Stomach smooth muscle (tissue), 2 donors: ENCODE results near the gene DCHS2.

Source experiments
- H3K27ac ChIP-seq: one replicate; pipeline ENCODE4 v1.7.0; 2013; ENCODE audit warnings: mild to moderate bottlenecking, low read length, inconsistent platforms
- H3K27me3 ChIP-seq, 2 donors: one replicate each; pipeline ENCODE4 v1.7.0; 2013; ENCODE audit warnings: low read length in 2 of 2; ENCODE audit not compliant: insufficient read depth in 2 of 2, control insufficient read depth in 1 of 2
- H3K36me3 ChIP-seq, 2 donors: one replicate each; pipeline ENCODE4 v1.7.0; 2013; ENCODE audit warnings: low read length in 2 of 2; ENCODE audit not compliant: control insufficient read depth in 2 of 2, insufficient read depth in 2 of 2
- H3K4me1 ChIP-seq: one replicate; pipeline ENCODE4 v1.7.0; 2013; ENCODE audit warnings: low read length; ENCODE audit not compliant: control insufficient read depth, insufficient read depth
- H3K4me3 ChIP-seq, 2 donors: one replicate each; pipeline ENCODE4 v1.7.0; 2013; ENCODE audit warnings: low read length in 2 of 2
- H3K9ac ChIP-seq, 2 donors: one replicate each; pipeline ENCODE4 v1.7.0; 2013; ENCODE audit warnings: low read length in 2 of 2, mild to moderate bottlenecking in 1 of 2
- H3K9me3 ChIP-seq, 2 donors: one replicate each; pipeline ENCODE4 v1.7.0; 2013; ENCODE audit warnings: low read length in 2 of 2; ENCODE audit not compliant: control insufficient read depth in 2 of 2
- donor health status: healthy.
- donor health status: Pancreatic carcinoma.

DCHS2 gene

GRCh38 chr4:154454710-154455109 lies 36.9 kb downstream of the DCHS2 start:
- H3K9me3 ChIP-seq = no peaks in the 10 kb centered on the region
- no peaks in the 10 kb centered on the region for H3K36me3 ChIP-seq
- H3K9ac ChIP-seq = no peak overlapping the region
- H3K4me1 ChIP-seq = peaks cover 2% of the 10 kb centered on the region
- no peaks in the 10 kb centered on the region for H3K27me3 ChIP-seq
- H3K27ac ChIP-seq = no peak overlapping the region
- H3K4me3 ChIP-seq = no peak overlapping the region

- H3K4me3 ChIP-seq = no peak overlapping the region
- no peak overlapping the region for H3K27ac ChIP-seq
- no peak overlapping the region for H3K9ac ChIP-seq
- no peaks in the 10 kb centered on the region for H3K36me3 ChIP-seq
- peaks cover 2% of the 10 kb centered on the region for H3K4me1 ChIP-seq
- H3K9me3 ChIP-seq = no peaks in the 10 kb centered on the region
- no peaks in the 10 kb centered on the region for H3K27me3 ChIP-seq
Observed at GRCh38 chr4:154452798-154453346, 38.7 kb downstream of the DCHS2 start.

GRCh38 chr4:154450966-154451365 lies 40.6 kb downstream of the DCHS2 start:
- no peak overlapping the region for H3K27ac ChIP-seq
- H3K9ac ChIP-seq = no peak overlapping the region
- no peak overlapping the region for H3K4me3 ChIP-seq
- peaks cover 2% of the 10 kb centered on the region for H3K4me1 ChIP-seq
- H3K27me3 ChIP-seq = no peaks in the 10 kb centered on the region
- no peaks in the 10 kb centered on the region for H3K36me3 ChIP-seq
- no peaks in the 10 kb centered on the region for H3K9me3 ChIP-seq

- no peaks in the 10 kb centered on the region for H3K36me3 ChIP-seq
- H3K27ac ChIP-seq = no peak overlapping the region
- no peaks in the 10 kb centered on the region for H3K27me3 ChIP-seq
- no peak overlapping the region for H3K4me3 ChIP-seq
- no peaks in the 10 kb centered on the region for H3K9me3 ChIP-seq
- H3K4me1 ChIP-seq = no peaks in the 10 kb centered on the region
- no peak overlapping the region for H3K9ac ChIP-seq
Observed at GRCh38 chr4:154444958-154445357, 46.6 kb downstream of the DCHS2 start.

GRCh38 chr4:154441982-154442381 lies 49.6 kb downstream of the DCHS2 start:
- Histone ChIP-seq H3K9me3 (no peaks in the 10 kb centered on the region), H3K27me3 (no peaks in the 10 kb centered on the region), H3K4me1 (no peaks in the 10 kb centered on the region)

GRCh38 chr4:154441124-154441523 lies 50.5 kb downstream of the DCHS2 start:
- Histone ChIP-seq H3K4me1 (no peaks in the 10 kb centered on the region), H3K36me3 (no peaks in the 10 kb centered on the region), H3K9ac (no peak overlapping the region), H3K4me3 (no peak overlapping the region), H3K27me3 (no peaks in the 10 kb centered on the region), H3K27ac (no peak overlapping the region), H3K9me3 (no peaks in the 10 kb centered on the region)

More at GRCh38 chr4:154441982-154442381, 49.6 kb downstream of the DCHS2 start:
- H3K4me3 ChIP-seq = no peak overlapping the region
- no peaks in the 10 kb centered on the region for H3K36me3 ChIP-seq
- no peak overlapping the region for H3K9ac ChIP-seq
- no peak overlapping the region for H3K27ac ChIP-seq

GRCh38 chr4:154439224-154439623 lies 52.4 kb downstream of the DCHS2 start:
- no peak overlapping the region for H3K9ac ChIP-seq
- no peaks in the 10 kb centered on the region for H3K4me1 ChIP-seq
- no peaks in the 10 kb centered on the region for H3K27me3 ChIP-seq
- H3K27ac ChIP-seq = no peak overlapping the region
- no peaks in the 10 kb centered on the region for H3K36me3 ChIP-seq
- H3K4me3 ChIP-seq = no peak overlapping the region
- no peaks in the 10 kb centered on the region for H3K9me3 ChIP-seq

GRCh38 chr4:154435895-154436294 lies 55.7 kb downstream of the DCHS2 start:
- Histone ChIP-seq H3K27ac (no peak overlapping the region), H3K4me3 (no peak overlapping the region)

GRCh38 chr4:154433543-154433942 lies 58.1 kb downstream of the DCHS2 start:
- Histone ChIP-seq H3K27ac (no peak overlapping the region), H3K9me3 (no peaks in the 10 kb centered on the region), H3K4me1 (no peaks in the 10 kb centered on the region), H3K36me3 (no peaks in the 10 kb centered on the region), H3K9ac (no peak overlapping the region), H3K27me3 (no peaks in the 10 kb centered on the region), H3K4me3 (no peak overlapping the region)

More at GRCh38 chr4:154435895-154436294, 55.7 kb downstream of the DCHS2 start:
- Histone ChIP-seq H3K9me3 (no peaks in the 10 kb centered on the region), H3K36me3 (no peaks in the 10 kb centered on the region), H3K4me1 (no peaks in the 10 kb centered on the region), H3K9ac (no peak overlapping the region), H3K27me3 (no peaks in the 10 kb centered on the region)

GRCh38 chr4:154429176-154429575 lies 62.4 kb downstream of the DCHS2 start:
- no peaks in the 10 kb centered on the region for H3K27me3 ChIP-seq
- no peaks in the 10 kb centered on the region for H3K36me3 ChIP-seq
- H3K9ac ChIP-seq = no peak overlapping the region
- H3K4me1 ChIP-seq = no peaks in the 10 kb centered on the region
- no peaks in the 10 kb centered on the region for H3K9me3 ChIP-seq
- no peak overlapping the region for H3K27ac ChIP-seq
- H3K4me3 ChIP-seq = no peak overlapping the region

GRCh38 chr4:154427149-154427548 lies 64.5 kb downstream of the DCHS2 start:
- Histone ChIP-seq H3K9me3 (no peaks in the 10 kb centered on the region), H3K4me3 (no peak overlapping the region), H3K27me3 (no peaks in the 10 kb centered on the region), H3K9ac (no peak overlapping the region), H3K36me3 (no peaks in the 10 kb centered on the region), H3K27ac (no peak overlapping the region), H3K4me1 (no peaks in the 10 kb centered on the region)
